ENCODE results near the gene FIG4. TPM values are rescaled to one million over a fixed set of nuclear protein-coding genes. Genes with fewer than 3 reads are reported as not detected.
"Not testable (repeated sequence)": the region's sequence is repeated elsewhere in the genome, so short reads cannot be mapped to it uniquely, and the experiment has no call there.

The FIG4 gene
- total RNA-seq, 1 experiment from 2014 or later: 11.5 TPM

GRCh38 chr6:109736273-109737025 is 45.4 kb downstream of the FIG4 start:
- in situ Hi-C loops (cut with HindIII; ENCODE audit: low pct_unique_long_range_greater_than_20kb, low sequenced_read_pairs): no loop called here

GRCh38 chr6:109738255-109738654 is 47.2 kb downstream of the FIG4 start:
- in situ Hi-C loops (cut with HindIII; ENCODE audit: low pct_unique_long_range_greater_than_20kb, low sequenced_read_pairs): no loop called here
- no peak for DNase-seq (ENCODE audit: low read depth, low spot score)

More at GRCh38 chr6:109736273-109737025, 45.4 kb downstream of the FIG4 start:
- DNase-seq (ENCODE audit: low read depth, low spot score): no peak

GRCh38 chr6:109738667-109739066 is 47.6 kb downstream of the FIG4 start:
- in situ Hi-C loops (cut with HindIII; ENCODE audit: low pct_unique_long_range_greater_than_20kb, low sequenced_read_pairs): no loop called here
- DNase-seq (ENCODE audit: low read depth, low spot score): no peak

GRCh38 chr6:109739686-109740085 is 48.6 kb downstream of the FIG4 start:
- in situ Hi-C loops (cut with HindIII; ENCODE audit: low pct_unique_long_range_greater_than_20kb, low sequenced_read_pairs): no loop called here
- DNase-seq (ENCODE audit: low read depth, low spot score): no peak

- in situ Hi-C loops (cut with HindIII; ENCODE audit: low pct_unique_long_range_greater_than_20kb, low sequenced_read_pairs): no loop called here
- DNase-seq (ENCODE audit: low read depth, low spot score): no peak
Measured at GRCh38 chr6:109740787-109741186, 49.7 kb downstream of the FIG4 start.

GRCh38 chr6:109743739-109744138 is 52.6 kb downstream of the FIG4 start:
- DNase-seq (ENCODE audit: low read depth, low spot score): no peak

GRCh38 chr6:109744779-109745178 is 53.7 kb downstream of the FIG4 start:
- DNase-seq (ENCODE audit: low read depth, low spot score); in situ Hi-C loops (cut with HindIII; ENCODE audit: low pct_unique_long_range_greater_than_20kb, low sequenced_read_pairs): not testable (repeated sequence)

More at GRCh38 chr6:109743739-109744138, 52.6 kb downstream of the FIG4 start:
- in situ Hi-C loops (cut with HindIII; ENCODE audit: low pct_unique_long_range_greater_than_20kb, low sequenced_read_pairs): no loop called here

- no peak for DNase-seq (ENCODE audit: low read depth, low spot score)
- in situ Hi-C loops (cut with HindIII; ENCODE audit: low pct_unique_long_range_greater_than_20kb, low sequenced_read_pairs): no loop called here
Measured at GRCh38 chr6:109747221-109747620, 56.1 kb downstream of the FIG4 start.

GRCh38 chr6:109759098-109759955 is 68.2 kb downstream of the FIG4 start:
- in situ Hi-C loops (cut with HindIII; ENCODE audit: low pct_unique_long_range_greater_than_20kb, low sequenced_read_pairs): no loop called here
- peak; percentile 54 for DNase-seq (ENCODE audit: low read depth, low spot score)

- DNase-seq (ENCODE audit: low read depth, low spot score): no peak
- in situ Hi-C loops (cut with HindIII; ENCODE audit: low pct_unique_long_range_greater_than_20kb, low sequenced_read_pairs): no loop called here
Measured at GRCh38 chr6:109760208-109760607, 69.1 kb downstream of the FIG4 start.

- DNase-seq (ENCODE audit: low read depth, low spot score): no peak
- in situ Hi-C loops (cut with HindIII; ENCODE audit: low pct_unique_long_range_greater_than_20kb, low sequenced_read_pairs): no loop called here
Measured at GRCh38 chr6:109762166-109762565, 71.1 kb downstream of the FIG4 start.

GRCh38 chr6:109762769-109763441 is 71.8 kb downstream of the FIG4 start:
- in situ Hi-C loops (cut with HindIII; ENCODE audit: low pct_unique_long_range_greater_than_20kb, low sequenced_read_pairs): no loop called here
- no peak for DNase-seq (ENCODE audit: low read depth, low spot score)

GRCh38 chr6:109766167-109766566 is 75.1 kb downstream of the FIG4 start:
- DNase-seq (ENCODE audit: low read depth, low spot score): no peak
- in situ Hi-C loops (cut with HindIII; ENCODE audit: low pct_unique_long_range_greater_than_20kb, low sequenced_read_pairs): no loop called here

GRCh38 chr6:109767961-109768360 is 76.9 kb downstream of the FIG4 start:
- in situ Hi-C loops (cut with HindIII; ENCODE audit: low pct_unique_long_range_greater_than_20kb, low sequenced_read_pairs): no loop called here
- no peak for DNase-seq (ENCODE audit: low read depth, low spot score)

GRCh38 chr6:109768485-109768884 is 77.4 kb downstream of the FIG4 start:
- DNase-seq (ENCODE audit: low read depth, low spot score): no peak
- in situ Hi-C loops (cut with HindIII; ENCODE audit: low pct_unique_long_range_greater_than_20kb, low sequenced_read_pairs): no loop called here

- no peak for DNase-seq (ENCODE audit: low read depth, low spot score)
- in situ Hi-C loops (cut with HindIII; ENCODE audit: low pct_unique_long_range_greater_than_20kb, low sequenced_read_pairs): no loop called here
Measured at GRCh38 chr6:109769213-109769612, 78.1 kb downstream of the FIG4 start.

- in situ Hi-C loops (cut with HindIII; ENCODE audit: low pct_unique_long_range_greater_than_20kb, low sequenced_read_pairs): no loop called here
- no peak for DNase-seq (ENCODE audit: low read depth, low spot score)
Measured at GRCh38 chr6:109770047-109770446, 79.0 kb downstream of the FIG4 start.

GRCh38 chr6:109770779-109771178 is 79.7 kb downstream of the FIG4 start:
- in situ Hi-C loops (cut with HindIII; ENCODE audit: low pct_unique_long_range_greater_than_20kb, low sequenced_read_pairs): no loop called here
- DNase-seq (ENCODE audit: low read depth, low spot score): no peak

Data from SK-MEL-5 (cell line).